Astrocyte (in vitro differentiated cells and primary cell): ENCODE measurements around the gene COMMD4. TPM values are rescaled to one million over a fixed set of nuclear protein-coding genes. Genes with fewer than 3 reads are reported as not detected.
"Not testable (repeated sequence)": the region's sequence is repeated elsewhere in the genome, so short reads cannot be mapped to it uniquely, and the experiment has no call there.

ENCODE experiments used
- DNase-seq: peaks from one replicate; pipeline ENCODE4 v3.0.0-alpha.2; 2010; ENCODE audit warnings: low read depth
- FAIRE-seq: peaks from 2 replicates; lab custom pipeline; 2011; peaks lifted over from hg19 to GRCh38; lab: Jason Lieb, UNC
- H2AFZ ChIP-seq: 2 replicates; pipeline ENCODE4 v1.6.0; 2012; ENCODE audit warnings: low read depth, low read length, inconsistent platforms
- H3K27ac ChIP-seq: 2 replicates; pipeline ENCODE4 v1.5.1; 2011; ENCODE audit warnings: low read depth, low read length, inconsistent platforms
- H3K27me3 ChIP-seq: 2 replicates; pipeline ENCODE4 v1.6.0; 2011; ENCODE audit warnings: low read length, inconsistent platforms; ENCODE audit not compliant: insufficient read depth
- H3K36me3 ChIP-seq: 2 replicates; pipeline ENCODE4 v1.5.1; 2011; ENCODE audit warnings: low read length, inconsistent platforms; ENCODE audit not compliant: insufficient read depth
- H3K4me1 ChIP-seq: 2 replicates; pipeline ENCODE4 v1.5.1; 2011; ENCODE audit warnings: low read length, inconsistent platforms; ENCODE audit not compliant: insufficient read depth
- H3K4me2 ChIP-seq: 2 replicates; pipeline ENCODE4 v1.6.0; 2012; ENCODE audit warnings: low read length, inconsistent platforms
- H3K4me3 ChIP-seq: 2 replicates; pipeline ENCODE4 v1.5.1; 2011; ENCODE audit warnings: low read depth, mild to moderate bottlenecking, low read length, inconsistent platforms; ENCODE audit not compliant: insufficient read depth
- H3K79me2 ChIP-seq: 2 replicates; pipeline ENCODE4 v1.6.0; 2012; ENCODE audit warnings: mild to moderate bottlenecking, low read length, inconsistent platforms; ENCODE audit not compliant: insufficient read depth
- H3K9ac ChIP-seq: 2 replicates; pipeline ENCODE4 v1.6.0; 2012; ENCODE audit warnings: mild to moderate bottlenecking, low read length, inconsistent platforms
- H3K9me3 ChIP-seq: 2 replicates; pipeline ENCODE4 v1.5.1; 2012; ENCODE audit warnings: low read depth, mild to moderate bottlenecking, low read length, inconsistent platforms; ENCODE audit not compliant: insufficient read depth
- H4K20me1 ChIP-seq: 2 replicates; pipeline ENCODE4 v1.6.0; 2012; ENCODE audit warnings: low read length, inconsistent platforms; ENCODE audit not compliant: insufficient read depth
- H3K27ac Mint-ChIP-seq: one replicate; pipeline ENCODE4 v1.8.0; 2021; ENCODE audit warnings: mild to moderate bottlenecking, mixed read lengths; ENCODE audit not compliant: unreplicated experiment
- H3K27me3 Mint-ChIP-seq: one replicate; pipeline ENCODE4 v1.8.0; 2021; ENCODE audit warnings: low read depth, mixed read lengths; ENCODE audit not compliant: unreplicated experiment
- H3K36me3 Mint-ChIP-seq: one replicate; pipeline ENCODE4 v1.8.0; 2021; ENCODE audit warnings: low read depth, mixed read lengths; ENCODE audit not compliant: unreplicated experiment
- H3K4me1 Mint-ChIP-seq: one replicate; pipeline ENCODE4 v1.8.0; 2021; ENCODE audit warnings: low read depth, mixed read lengths; ENCODE audit not compliant: unreplicated experiment
- H3K4me3 Mint-ChIP-seq: one replicate; pipeline ENCODE4 v1.8.0; 2021; ENCODE audit warnings: mild to moderate bottlenecking, moderate library complexity, mixed read lengths; ENCODE audit not compliant: unreplicated experiment
- H3K9me3 Mint-ChIP-seq: one replicate; pipeline ENCODE4 v1.8.0; 2021; ENCODE audit warnings: mild to moderate bottlenecking, mixed read lengths; ENCODE audit not compliant: unreplicated experiment
- CTCF ChIP-seq: IDR thresholded peaks from 2 replicates; pipeline ENCODE4 v1.5.1; 2011; ENCODE audit warnings: low read depth, mild to moderate bottlenecking, inconsistent platforms, low read length, moderate library complexity; ENCODE audit not compliant: insufficient read depth
- EZH2 ChIP-seq: IDR thresholded peaks from 2 replicates; pipeline ENCODE4 v1.6.1; 2012; ENCODE audit warnings: mild to moderate bottlenecking, low read length, inconsistent platforms; ENCODE audit not compliant: insufficient read depth
- total RNA-seq: library from RNA; stranded (reverse); gene quantifications from 2 replicates; pipeline ENCODE4 v1.2.1, GENCODE V29; 2021

COMMD4 gene
- total RNA-seq, 1 donor from 2014 or later, result 61.0 TPM

- Histone ChIP-seq H2AFZ (no peak overlapping the region), H3K36me3 (no peaks in the 10 kb centered on the region), H3K4me1 (no peaks in the 10 kb centered on the region), H3K9ac (no peak overlapping the region), H3K27me3 (peaks cover 32% of the 10 kb centered on the region), H3K9me3 (no peaks in the 10 kb centered on the region), H3K79me2 (no peaks in the 10 kb centered on the region), H3K27ac (no peak overlapping the region), H3K4me2 (no peak overlapping the region), H4K20me1 (no peaks in the 10 kb centered on the region), H3K4me3 (no peak overlapping the region)
- peaks cover 18% of the 10 kb centered on the region for H3K27me3 Mint-ChIP-seq
- H3K36me3 Mint-ChIP-seq, result no peaks in the 10 kb centered on the region
- no peak overlapping the region for H3K4me3 Mint-ChIP-seq
- H3K27ac Mint-ChIP-seq, result no peak overlapping the region
- TF ChIP-seq CTCF (no peak), EZH2 (no peak)
- FAIRE-seq (no peak), DNase-seq (no peak)
- no peaks in the 10 kb centered on the region for H3K9me3 Mint-ChIP-seq
- H3K4me1 Mint-ChIP-seq, result peaks cover 6% of the 10 kb centered on the region
Measured at GRCh38 chr15:75306188-75306587, 29.7 kb upstream of the COMMD4 start.

- Mint-ChIP-seq H3K4me1 (peaks cover 9% of the 10 kb centered on the region), H3K9me3 (peaks cover 6% of the 10 kb centered on the region), H3K27me3 (peaks cover 20% of the 10 kb centered on the region), H3K4me3 (no peak overlapping the region), H3K27ac (no peak overlapping the region), H3K36me3 (peaks cover 5% of the 10 kb centered on the region)
- Histone ChIP-seq H3K9ac (no peak overlapping the region), H3K27ac (no peak overlapping the region), H3K4me2 (no peak overlapping the region), H3K79me2 (no peaks in the 10 kb centered on the region), H2AFZ (no peak overlapping the region), H3K27me3 (peaks cover 33% of the 10 kb centered on the region), H3K36me3 (no peaks in the 10 kb centered on the region), H3K9me3 (no peaks in the 10 kb centered on the region), H3K4me1 (no peaks in the 10 kb centered on the region), H4K20me1 (no peaks in the 10 kb centered on the region), H3K4me3 (no peak overlapping the region)
- peak; percentile 32 for TF ChIP-seq CTCF
- TF ChIP-seq EZH2, result no peak
- FAIRE-seq (no peak), DNase-seq (no peak)
Measured at GRCh38 chr15:75307778-75308390, 28.0 kb upstream of the COMMD4 start.

GRCh38 chr15:75309711-75310110 lies 26.2 kb upstream of the COMMD4 start:
- no peak overlapping the region for H3K4me3 Mint-ChIP-seq
- no peaks in the 10 kb centered on the region for H4K20me1 ChIP-seq
- H3K4me3 ChIP-seq, result no peak overlapping the region
- H3K4me2 ChIP-seq, result no peak overlapping the region
- H3K4me1 ChIP-seq, result no peaks in the 10 kb centered on the region
- no peaks in the 10 kb centered on the region for H3K9me3 ChIP-seq
- peaks cover 9% of the 10 kb centered on the region for H3K4me1 Mint-ChIP-seq
- H3K27me3 ChIP-seq, result peaks cover 31% of the 10 kb centered on the region
- H3K27me3 Mint-ChIP-seq, result peaks cover 25% of the 10 kb centered on the region
- peaks cover 6% of the 10 kb centered on the region for H3K9me3 Mint-ChIP-seq
- peaks cover 5% of the 10 kb centered on the region for H3K36me3 Mint-ChIP-seq
- no peak overlapping the region for H2AFZ ChIP-seq
- DNase-seq, result no peak
- H3K27ac Mint-ChIP-seq, result peak overlapping the region; percentile 41
- no peaks in the 10 kb centered on the region for H3K79me2 ChIP-seq
- TF ChIP-seq EZH2 (no peak), CTCF (no peak)
- no peak for FAIRE-seq
- no peak overlapping the region for H3K27ac ChIP-seq
- H3K36me3 ChIP-seq, result no peaks in the 10 kb centered on the region
- no peak overlapping the region for H3K9ac ChIP-seq

- H3K27me3 Mint-ChIP-seq, result peaks cover 31% of the 10 kb centered on the region
- FAIRE-seq, H3K36me3 ChIP-seq, H2AFZ ChIP-seq, H3K79me2 ChIP-seq, H3K4me1 ChIP-seq, H3K27ac ChIP-seq, H3K9ac ChIP-seq, H4K20me1 ChIP-seq, H3K9me3 ChIP-seq, H3K27ac Mint-ChIP-seq, H3K4me3 Mint-ChIP-seq, H3K4me2 ChIP-seq, H3K36me3 Mint-ChIP-seq, H3K9me3 Mint-ChIP-seq, H3K4me3 ChIP-seq, H3K4me1 Mint-ChIP-seq: not testable (repeated sequence)
- peaks cover 18% of the 10 kb centered on the region for H3K27me3 ChIP-seq
- DNase-seq, result peak; percentile 40
Measured at GRCh38 chr15:75312548-75312947, 23.3 kb upstream of the COMMD4 start.
